HepG2 (cell line): ENCODE data around the gene SEPTIN12. TPM values are rescaled to one million over a fixed set of nuclear protein-coding genes. Genes with fewer than 3 reads are reported as not detected.

Source experiments
- NONO ChIP-seq, 2 experiments: fragments of 450-650 bp in 1 of 2; sonication (generic) in 1 of 2; formaldehyde crosslinking in 1 of 2; IDR thresholded peaks in 1 of 2; conservative IDR thresholded peaks in 1 of 2; 2 replicates each; pipeline versions ENCODE4 v1.6.1 to v1.8.0; 2017 to 2022; ENCODE audit warnings: mild to moderate bottlenecking in 1 of 2, missing genetic modification reagents in 1 of 2, moderate library complexity in 1 of 2
- RFXANK ChIP-seq: IDR thresholded peaks from 2 replicates; pipeline ENCODE4 v1.6.1; 2016
- SP5 ChIP-seq: IDR thresholded peaks from 2 replicates; pipeline ENCODE4 v1.6.1; 2016; ENCODE audit warnings: low read depth, borderline replicate concordance
- TCF12 ChIP-seq, 2 experiments: fragments of 450-650 bp in 1 of 2; sonication (generic) in 1 of 2; formaldehyde crosslinking in 1 of 2; IDR thresholded peaks; 2 replicates each; pipeline versions ENCODE4 v1.6.1 to v1.8.0; 2017 to 2022; ENCODE audit warnings: antibody characterized with exemption in 1 of 2, mild to moderate bottlenecking in 1 of 2, missing genetic modification reagents in 1 of 2, moderate library complexity in 1 of 2
- ZNF333 ChIP-seq: sonication (generic); formaldehyde crosslinking; IDR thresholded peaks from 2 replicates; pipeline ENCODE4 v1.4.0; 2020; ENCODE audit warnings: mild to moderate bottlenecking, missing genetic modification reagents, borderline replicate concordance
- ZNF44 ChIP-seq: sonication (generic); formaldehyde crosslinking; IDR thresholded peaks from 2 replicates; pipeline ENCODE4 v1.5.1; 2020; ENCODE audit warnings: mild to moderate bottlenecking, missing genetic modification reagents
- ZNF547 ChIP-seq: sonication (generic); formaldehyde crosslinking; IDR thresholded peaks from 2 replicates; pipeline ENCODE4 v1.5.1; 2020; ENCODE audit warnings: mild to moderate bottlenecking, missing genetic modification reagents
- polyA plus RNA-seq, 8 experiments: library from polyadenylated mRNA; depleted of rRNA in 3 of 8; stranded (reverse) in 7 of 8; unstranded in 1 of 8; fragments of >200 nt; fragmentation: Illumina TruSeq in 4 of 8; extraction: Trizol in 4 of 8; gene quantifications; 2 replicates each; pipeline versions ENCODE4 v1.2.1 to v1.2.3, GENCODE V29; 2011 to 2016; ENCODE audit warnings: low read depth in 4 of 8, missing spikeins in 1 of 8, mixed read lengths in 1 of 8; ENCODE audit not compliant: insufficient read depth in 1 of 8
- total RNA-seq, 5 experiments: library from RNA; depleted of rRNA; stranded (reverse); fragments of >200 nt; fragmentation: Illumina TruSeq; extraction: Trizol; gene quantifications; 2 replicates each; pipeline ENCODE4 v1.2.3, GENCODE V29; 2016; ENCODE audit warnings: low read depth in 1 of 5
- TF ChIP-seq, protein P1 (sequence below): sonication (generic); formaldehyde crosslinking; IDR thresholded peaks from 2 replicates; pipeline ENCODE4 v1.5.0; 2020; ENCODE audit warnings: missing genetic modification reagents
- TF ChIP-seq, protein P2 (sequence below): IDR thresholded peaks from 2 replicates; pipeline ENCODE4 v1.6.1; 2016; ENCODE audit warnings: low read depth, missing genetic modification reagents, missing compliant biosample characterization
- TF ChIP-seq, protein P3 (sequence below): sonication (generic); formaldehyde crosslinking; IDR thresholded peaks from 2 replicates; pipeline ENCODE4 v1.8.0; 2023; ENCODE audit warnings: mild to moderate bottlenecking, missing genetic modification reagents
- TF ChIP-seq, protein P4 (sequence below), 2 experiments: sonication (generic) in 1 of 2; formaldehyde crosslinking in 1 of 2; IDR thresholded peaks; 2 replicates each; pipeline versions ENCODE4 v1.4.0 to v1.6.1; 2016 to 2020; ENCODE audit warnings: borderline replicate concordance in 1 of 2, low read depth in 1 of 2, mild to moderate bottlenecking in 1 of 2, missing genetic modification reagents in 1 of 2
- TF ChIP-seq, protein P5 (sequence below): sonication (generic); formaldehyde crosslinking; IDR thresholded peaks from 2 replicates; pipeline ENCODE4 v1.5.0; 2020; ENCODE audit warnings: mild to moderate bottlenecking, missing genetic modification reagents, borderline replicate concordance

Gene SEPTIN12
- total and polyA plus RNA-seq, 2 of the 13 experiments (the other 11 are each of a cell fraction or from before 2014, with no cell fraction given): 0.22 TPM; not detected in 1

DNA sequence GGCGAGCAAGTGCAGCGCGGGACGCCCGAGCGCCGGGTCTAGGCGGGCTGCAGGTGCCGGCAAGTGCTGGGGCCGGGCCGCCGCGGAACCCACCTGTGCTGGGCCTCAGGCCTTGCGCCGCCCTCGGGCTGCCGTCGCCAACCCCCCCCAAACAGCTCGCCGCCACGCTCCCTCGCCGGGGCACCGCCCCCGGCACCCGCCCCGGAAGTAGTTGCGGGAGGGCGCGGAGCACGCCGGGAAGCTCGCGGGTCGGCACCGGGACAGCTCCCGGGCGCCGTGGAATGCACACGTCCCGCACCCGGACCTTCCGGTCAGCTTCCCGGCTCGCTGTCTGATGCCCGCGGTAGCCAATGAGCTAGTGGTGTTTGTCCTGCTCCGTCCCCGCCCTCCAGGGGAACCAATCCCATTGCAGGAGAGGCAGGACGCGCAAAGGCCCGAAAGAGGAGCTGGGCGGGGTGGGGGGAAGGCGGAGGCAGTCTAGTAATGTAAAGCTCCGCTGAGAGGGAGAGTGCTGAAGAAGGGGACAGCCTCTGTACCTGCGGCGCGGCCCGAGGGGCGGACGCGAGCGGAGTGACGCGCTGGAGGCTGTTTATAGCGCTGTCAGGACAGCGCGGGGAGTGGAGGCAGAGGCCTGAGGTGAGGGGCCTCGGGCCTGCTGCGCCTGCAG lies 53.9 kb downstream of the SEPTIN12 start, which contains the start of the genes ANKS3 and DNAAF8 (continued):
- no peak for TF ChIP-seq NONO (IDR thresholded peaks at IDR 0.05)
- TF ChIP-seq NONO (CRISPR knock-in tag; conservative IDR thresholded peaks at IDR 0.05): peak; percentile 87
- TF ChIP-seq, protein P1, sequence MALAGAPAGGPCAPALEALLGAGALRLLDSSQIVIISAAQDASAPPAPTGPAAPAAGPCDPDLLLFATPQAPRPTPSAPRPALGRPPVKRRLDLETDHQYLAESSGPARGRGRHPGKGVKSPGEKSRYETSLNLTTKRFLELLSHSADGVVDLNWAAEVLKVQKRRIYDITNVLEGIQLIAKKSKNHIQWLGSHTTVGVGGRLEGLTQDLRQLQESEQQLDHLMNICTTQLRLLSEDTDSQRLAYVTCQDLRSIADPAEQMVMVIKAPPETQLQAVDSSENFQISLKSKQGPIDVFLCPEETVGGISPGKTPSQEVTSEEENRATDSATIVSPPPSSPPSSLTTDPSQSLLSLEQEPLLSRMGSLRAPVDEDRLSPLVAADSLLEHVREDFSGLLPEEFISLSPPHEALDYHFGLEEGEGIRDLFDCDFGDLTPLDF: peak; percentile 88
- TF ChIP-seq, protein P2, sequence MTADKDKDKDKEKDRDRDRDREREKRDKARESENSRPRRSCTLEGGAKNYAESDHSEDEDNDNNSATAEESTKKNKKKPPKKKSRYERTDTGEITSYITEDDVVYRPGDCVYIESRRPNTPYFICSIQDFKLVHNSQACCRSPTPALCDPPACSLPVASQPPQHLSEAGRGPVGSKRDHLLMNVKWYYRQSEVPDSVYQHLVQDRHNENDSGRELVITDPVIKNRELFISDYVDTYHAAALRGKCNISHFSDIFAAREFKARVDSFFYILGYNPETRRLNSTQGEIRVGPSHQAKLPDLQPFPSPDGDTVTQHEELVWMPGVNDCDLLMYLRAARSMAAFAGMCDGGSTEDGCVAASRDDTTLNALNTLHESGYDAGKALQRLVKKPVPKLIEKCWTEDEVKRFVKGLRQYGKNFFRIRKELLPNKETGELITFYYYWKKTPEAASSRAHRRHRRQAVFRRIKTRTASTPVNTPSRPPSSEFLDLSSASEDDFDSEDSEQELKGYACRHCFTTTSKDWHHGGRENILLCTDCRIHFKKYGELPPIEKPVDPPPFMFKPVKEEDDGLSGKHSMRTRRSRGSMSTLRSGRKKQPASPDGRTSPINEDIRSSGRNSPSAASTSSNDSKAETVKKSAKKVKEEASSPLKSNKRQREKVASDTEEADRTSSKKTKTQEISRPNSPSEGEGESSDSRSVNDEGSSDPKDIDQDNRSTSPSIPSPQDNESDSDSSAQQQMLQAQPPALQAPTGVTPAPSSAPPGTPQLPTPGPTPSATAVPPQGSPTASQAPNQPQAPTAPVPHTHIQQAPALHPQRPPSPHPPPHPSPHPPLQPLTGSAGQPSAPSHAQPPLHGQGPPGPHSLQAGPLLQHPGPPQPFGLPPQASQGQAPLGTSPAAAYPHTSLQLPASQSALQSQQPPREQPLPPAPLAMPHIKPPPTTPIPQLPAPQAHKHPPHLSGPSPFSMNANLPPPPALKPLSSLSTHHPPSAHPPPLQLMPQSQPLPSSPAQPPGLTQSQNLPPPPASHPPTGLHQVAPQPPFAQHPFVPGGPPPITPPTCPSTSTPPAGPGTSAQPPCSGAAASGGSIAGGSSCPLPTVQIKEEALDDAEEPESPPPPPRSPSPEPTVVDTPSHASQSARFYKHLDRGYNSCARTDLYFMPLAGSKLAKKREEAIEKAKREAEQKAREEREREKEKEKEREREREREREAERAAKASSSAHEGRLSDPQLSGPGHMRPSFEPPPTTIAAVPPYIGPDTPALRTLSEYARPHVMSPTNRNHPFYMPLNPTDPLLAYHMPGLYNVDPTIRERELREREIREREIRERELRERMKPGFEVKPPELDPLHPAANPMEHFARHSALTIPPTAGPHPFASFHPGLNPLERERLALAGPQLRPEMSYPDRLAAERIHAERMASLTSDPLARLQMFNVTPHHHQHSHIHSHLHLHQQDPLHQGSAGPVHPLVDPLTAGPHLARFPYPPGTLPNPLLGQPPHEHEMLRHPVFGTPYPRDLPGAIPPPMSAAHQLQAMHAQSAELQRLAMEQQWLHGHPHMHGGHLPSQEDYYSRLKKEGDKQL (CRISPR knock-in tag): 0 out of 2 replicates have a peak, but pooled peaks have one; percentile 20
- peak; percentile 77 for TF ChIP-seq ZNF547
- TF ChIP-seq, protein P3, sequence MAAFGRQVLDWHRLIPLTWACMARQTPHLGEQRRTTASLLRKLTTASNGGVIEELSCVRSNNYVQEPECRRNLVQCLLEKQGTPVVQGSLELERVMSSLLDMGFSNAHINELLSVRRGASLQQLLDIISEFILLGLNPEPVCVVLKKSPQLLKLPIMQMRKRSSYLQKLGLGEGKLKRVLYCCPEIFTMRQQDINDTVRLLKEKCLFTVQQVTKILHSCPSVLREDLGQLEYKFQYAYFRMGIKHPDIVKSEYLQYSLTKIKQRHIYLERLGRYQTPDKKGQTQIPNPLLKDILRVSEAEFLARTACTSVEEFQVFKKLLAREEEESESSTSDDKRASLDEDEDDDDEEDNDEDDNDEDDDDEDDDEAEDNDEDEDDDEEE (CRISPR knock-in tag): peak; percentile 78; the same call in 1 of the 2 replicates
- no peak; the same call in 1 of the 2 replicates for TF ChIP-seq ZNF44
- TF ChIP-seq, protein P4, sequence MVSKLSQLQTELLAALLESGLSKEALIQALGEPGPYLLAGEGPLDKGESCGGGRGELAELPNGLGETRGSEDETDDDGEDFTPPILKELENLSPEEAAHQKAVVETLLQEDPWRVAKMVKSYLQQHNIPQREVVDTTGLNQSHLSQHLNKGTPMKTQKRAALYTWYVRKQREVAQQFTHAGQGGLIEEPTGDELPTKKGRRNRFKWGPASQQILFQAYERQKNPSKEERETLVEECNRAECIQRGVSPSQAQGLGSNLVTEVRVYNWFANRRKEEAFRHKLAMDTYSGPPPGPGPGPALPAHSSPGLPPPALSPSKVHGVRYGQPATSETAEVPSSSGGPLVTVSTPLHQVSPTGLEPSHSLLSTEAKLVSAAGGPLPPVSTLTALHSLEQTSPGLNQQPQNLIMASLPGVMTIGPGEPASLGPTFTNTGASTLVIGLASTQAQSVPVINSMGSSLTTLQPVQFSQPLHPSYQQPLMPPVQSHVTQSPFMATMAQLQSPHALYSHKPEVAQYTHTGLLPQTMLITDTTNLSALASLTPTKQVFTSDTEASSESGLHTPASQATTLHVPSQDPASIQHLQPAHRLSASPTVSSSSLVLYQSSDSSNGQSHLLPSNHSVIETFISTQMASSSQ (IDR thresholded peaks at IDR 0.05; ENCODE audit: low read depth): no peak
- TF ChIP-seq, protein P4 (CRISPR knock-in tag; IDR thresholded peaks at IDR 0.05; ENCODE audit: borderline replicate concordance): peak; percentile 44; the same call in 1 of the 2 replicates
- TF ChIP-seq, protein P5, sequence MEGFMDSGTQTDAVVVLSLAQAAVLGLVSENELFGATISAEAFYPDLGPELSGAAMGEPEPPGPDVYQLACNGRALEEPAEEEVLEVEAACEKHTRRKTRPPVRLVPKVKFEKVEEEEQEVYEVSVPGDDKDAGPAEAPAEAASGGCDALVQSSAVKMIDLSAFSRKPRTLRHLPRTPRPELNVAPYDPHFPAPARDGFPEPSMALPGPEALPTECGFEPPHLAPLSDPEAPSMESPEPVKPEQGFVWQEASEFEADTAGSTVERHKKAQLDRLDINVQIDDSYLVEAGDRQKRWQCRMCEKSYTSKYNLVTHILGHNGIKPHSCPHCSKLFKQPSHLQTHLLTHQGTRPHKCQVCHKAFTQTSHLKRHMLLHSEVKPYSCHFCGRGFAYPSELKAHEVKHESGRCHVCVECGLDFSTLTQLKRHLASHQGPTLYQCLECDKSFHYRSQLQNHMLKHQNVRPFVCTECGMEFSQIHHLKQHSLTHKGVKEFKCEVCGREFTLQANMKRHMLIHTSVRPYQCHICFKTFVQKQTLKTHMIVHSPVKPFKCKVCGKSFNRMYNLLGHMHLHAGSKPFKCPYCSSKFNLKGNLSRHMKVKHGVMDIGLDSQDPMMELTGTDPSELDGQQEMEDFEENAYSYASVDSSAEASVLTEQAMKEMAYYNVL (CRISPR knock-in tag): peak; percentile 87; the same call in 1 of the 2 replicates
- peak; percentile 35; the same call in 1 of the 2 replicates for TF ChIP-seq SP5 (CRISPR knock-in tag)
- no peak for TF ChIP-seq TCF12 (IDR thresholded peaks at IDR 0.05)
- peak; percentile 90 for TF ChIP-seq TCF12 (CRISPR knock-in tag; IDR thresholded peaks at IDR 0.05)
- no peak for TF ChIP-seq RFXANK (CRISPR knock-in tag)
- TF ChIP-seq ZNF333: peak; percentile 87; the same call in 1 of the 2 replicates
